HepG2 (cell line): Measurements from ENCODE around the gene FSCN2. TPM values are rescaled to one million over a fixed set of nuclear protein-coding genes. Genes with fewer than 3 reads are reported as not detected.

ENCODE experiments used
- ATAC-seq: fragments of 200-7000 bp; cut with Tn5 transposase; 3 replicates; pipeline ENCODE4 v1.9.1; 2020; ENCODE audit warnings: mild to moderate bottlenecking, moderate library complexity
- BruUV-seq: library from RNA; stranded (reverse); fragments of 400-500 nt; replicated peaks from 2 replicates; lab custom pipeline; 2021; lab: Mats Ljungman, UMichigan
- CTCF ChIA-PET: fragments of 300-600 bp; formaldehyde crosslinking; extraction: SDS; loops from one replicate; lab custom pipeline; 2021; ENCODE audit warnings: low total read pairs, inconsistent platforms, low intra/inter-chr PET ratio; lab: Yijun Ruan, JAX
- POLR2A ChIA-PET: fragments of 350-600 bp; sonication (Branson Sonifier 250); formaldehyde crosslinking; loops from one replicate; lab custom pipeline; 2020; ENCODE audit warnings: antibody characterized with exemption, inconsistent platforms; lab: Yijun Ruan, JAX
- DNase-seq: peaks from one replicate; pipeline ENCODE4 v3.0.0-alpha.2; 2015; ENCODE audit warnings: low spot score
- FAIRE-seq: peaks from 3 replicates; lab custom pipeline; 2011; peaks lifted over from hg19 to GRCh38; lab: Jason Lieb, UNC
- H2AFZ ChIP-seq: one replicate; pipeline ENCODE4 v1.6.1; 2011; ENCODE audit warnings: low read length, inconsistent platforms
- H3K27ac ChIP-seq: fragments of 300-600 bp; 3 replicates; pipeline ENCODE4 v1.8.0; 2011; ENCODE audit warnings: mixed run types, mild to moderate bottlenecking, mixed read lengths, low read length, inconsistent platforms; ENCODE audit not compliant: insufficient read depth; ENCODE audit errors: extremely low read length
- H3K27me3 ChIP-seq, 2 experiments: fragments of 200-600 bp in 1 of 2; 2 replicates in 1 of 2; 3 replicates in 1 of 2; pipeline versions ENCODE4 v1.6.0 to v1.8.0; 2011; ENCODE audit warnings: low read length in 2 of 2, mild to moderate bottlenecking in 2 of 2, moderate library complexity in 2 of 2, inconsistent platforms in 1 of 2; ENCODE audit not compliant: insufficient read depth in 2 of 2, control insufficient read depth in 1 of 2
- H3K36me3 ChIP-seq, 2 experiments: fragments of 200-600 bp in 1 of 2; replicated peaks in 1 of 2; 2 replicates in 1 of 2; 3 replicates in 1 of 2; pipeline versions ENCODE4 v1.5.1 to v1.8.0; 2011; ENCODE audit warnings: low read length in 2 of 2, inconsistent platforms in 1 of 2; ENCODE audit not compliant: insufficient read depth in 2 of 2, control insufficient read depth in 1 of 2
- H3K4me1 ChIP-seq: 2 replicates; pipeline ENCODE4 v1.5.1; 2012; ENCODE audit warnings: low read length, inconsistent platforms; ENCODE audit not compliant: insufficient read depth
- H3K4me2 ChIP-seq: 2 replicates; pipeline ENCODE4 v1.6.0; 2011; ENCODE audit warnings: low read depth, low read length, inconsistent platforms
- H3K4me3 ChIP-seq, 3 experiments: fragments of 200-600 bp in 1 of 3; sonication (generic), shearing (Covaris generic) in 1 of 3; replicated peaks in 1 of 3; 2 replicates each; pipeline ENCODE4 v1.5.1; 2011 to 2016; ENCODE audit warnings: low read length in 3 of 3, inconsistent platforms in 2 of 3, low read depth in 2 of 3, mild to moderate bottlenecking in 2 of 3, control low read depth in 1 of 3, mixed read lengths in 1 of 3; ENCODE audit not compliant: insufficient read depth in 1 of 3
- H3K79me2 ChIP-seq: one replicate; pipeline ENCODE4 v1.6.1; 2011; ENCODE audit warnings: low read length, inconsistent platforms; ENCODE audit not compliant: insufficient read depth
- H3K9ac ChIP-seq: 2 replicates; pipeline ENCODE4 v1.6.0; 2011; ENCODE audit warnings: mild to moderate bottlenecking, low read depth, low read length, inconsistent platforms; ENCODE audit not compliant: insufficient read depth
- H3K9me3 ChIP-seq: 2 replicates; pipeline ENCODE4 v1.5.1; 2012; ENCODE audit warnings: mild to moderate bottlenecking, low read length
- H4K20me1 ChIP-seq: 2 replicates; pipeline ENCODE4 v1.6.0; 2011; ENCODE audit warnings: inconsistent platforms, mild to moderate bottlenecking, low read length, moderate library complexity; ENCODE audit not compliant: insufficient read depth
- CERS6 ChIP-seq: sonication (generic); formaldehyde crosslinking; IDR thresholded peaks from 2 replicates; pipeline ENCODE4 v1.5.0; 2020; ENCODE audit warnings: missing genetic modification reagents
- MAFK ChIP-seq, 2 experiments: IDR thresholded peaks in 1 of 2; conservative IDR thresholded peaks in 1 of 2; 2 replicates each; pipeline ENCODE4 v1.6.1; 2011; ENCODE audit warnings: improper control_type of control experiment in 2 of 2, low read length in 2 of 2
- MED13 ChIP-seq: sonication (generic); formaldehyde crosslinking; IDR thresholded peaks from 2 replicates; pipeline ENCODE4 v1.5.0; 2020; ENCODE audit warnings: missing genetic modification reagents
- RAD21 ChIP-seq: fragments of 450-650 bp; formaldehyde crosslinking; IDR thresholded peaks from 2 replicates; pipeline ENCODE4 v1.5.0; 2020; ENCODE audit warnings: mild to moderate bottlenecking
- ZSCAN31 ChIP-seq: sonication (generic); formaldehyde crosslinking; IDR thresholded peaks from 2 replicates; pipeline ENCODE4 v1.5.0; 2020; ENCODE audit warnings: low read depth, mild to moderate bottlenecking, missing genetic modification reagents
- WGBS: methylation state at CpG from one replicate; pipeline ENCODE4 v1.1.6; 2017; ENCODE audit warnings: low lambda C conversion rate; 5-methylcytosine and 5-hydroxymethylcytosine counted together
- in situ Hi-C: cut with HindIII; loops from 2 replicates; pipeline ENCODE4 v1.10.0; 2017; ENCODE audit warnings: low pct_unique_long_range_greater_than_20kb; ENCODE audit not compliant: extremely low pct_ligation_motif_present
- intact Hi-C: fragments of 100-400 bp; cut with micrococcal nuclease; formaldehyde crosslinking; loops from one replicate; pipeline ENCODE4 v1.10.0; 2022; ENCODE audit not compliant: unreplicated experiment
- polyA plus RNA-seq, 8 experiments: library from polyadenylated mRNA; depleted of rRNA in 3 of 8; stranded (reverse) in 7 of 8; unstranded in 1 of 8; fragments of >200 nt; fragmentation: Illumina TruSeq in 4 of 8; extraction: Trizol in 4 of 8; gene quantifications; 2 replicates each; pipeline versions ENCODE4 v1.2.1 to v1.2.3, GENCODE V29; 2011 to 2016; ENCODE audit warnings: low read depth in 4 of 8, missing spikeins in 1 of 8, mixed read lengths in 1 of 8; ENCODE audit not compliant: insufficient read depth in 1 of 8
- total RNA-seq, 5 experiments: library from RNA; depleted of rRNA; stranded (reverse); fragments of >200 nt; fragmentation: Illumina TruSeq; extraction: Trizol; gene quantifications; 2 replicates each; pipeline ENCODE4 v1.2.3, GENCODE V29; 2016; ENCODE audit warnings: low read depth in 1 of 5

Gene FSCN2
- total and polyA plus RNA-seq, 2 of the 13 experiments (the other 11 are each of a cell fraction or from before 2014, with no cell fraction given) = 0.09 TPM; not detected in 1

DNA sequence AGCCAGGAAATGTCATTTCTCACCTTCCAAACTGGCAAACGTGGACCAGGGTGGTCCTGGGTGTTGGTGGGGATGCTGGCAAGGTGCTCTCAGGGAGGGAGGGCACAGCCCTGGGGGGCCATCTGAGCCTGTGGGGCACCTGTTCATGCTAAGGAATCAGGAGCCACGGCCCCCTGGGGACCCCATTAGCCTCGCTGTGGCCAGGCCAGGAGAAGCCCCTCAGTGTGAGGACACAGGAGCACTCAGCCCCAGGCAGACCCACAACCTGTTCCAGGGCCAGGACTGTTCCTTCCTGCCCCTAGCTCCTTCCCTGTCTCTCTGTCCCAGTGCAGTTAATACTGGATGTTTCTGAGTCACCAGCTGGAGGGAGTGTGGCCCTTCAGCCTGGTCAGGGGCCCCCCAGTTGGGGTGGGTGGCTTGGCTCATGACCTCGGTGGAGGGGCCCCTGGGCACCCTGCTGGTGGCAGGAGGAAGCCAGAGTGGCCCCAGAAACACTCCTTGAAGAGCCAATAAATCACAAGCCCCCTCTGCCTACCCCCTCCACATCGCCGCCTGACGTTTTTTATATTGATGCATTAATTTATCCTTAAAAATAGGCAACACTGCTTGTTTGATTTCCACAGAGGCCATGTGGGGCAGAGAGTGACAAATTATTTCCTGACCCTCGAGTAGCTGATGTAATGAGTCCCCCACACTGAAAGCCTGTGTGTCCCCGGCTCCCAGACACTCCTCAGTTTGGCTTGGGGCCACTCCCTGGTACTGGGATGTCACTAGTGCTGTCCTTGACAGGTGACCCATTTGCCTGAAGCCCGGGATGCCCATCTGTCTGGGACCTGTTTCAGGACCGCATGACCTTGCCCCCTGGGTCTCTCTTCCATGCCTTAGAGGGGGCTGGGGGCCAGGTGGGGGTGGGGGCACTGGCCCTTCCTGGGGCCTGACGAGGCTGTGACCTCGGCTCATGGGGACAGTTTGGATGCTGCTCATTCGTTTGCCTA is 37.9 kb upstream of the FSCN2 start:
- Histone ChIP-seq H3K9me3 (no peaks in the 10 kb centered on the region), H3K4me3 (no peak overlapping the region), H3K79me2 (no peaks in the 10 kb centered on the region), H3K4me1 (peaks cover 72% of the 10 kb centered on the region), H3K36me3 (no peaks in the 10 kb centered on the region), H3K4me2 (no peak overlapping the region), H4K20me1 (no peaks in the 10 kb centered on the region), H2AFZ (no peak overlapping the region), H3K27me3 (peaks cover 1 to 29% of the 10 kb centered on the region in 2 experiments), H3K27ac (no peak overlapping the region), H3K9ac (no peak overlapping the region)
- in situ Hi-C loops = no loop called here
- CTCF ChIA-PET = no interaction called here
- intact Hi-C loops = no loop called here
- TF ChIP-seq ZSCAN31 (CRISPR knock-in tag) (no peak), RAD21 (CRISPR knock-in tag) (no peak), MED13 (CRISPR knock-in tag) (no peak), CERS6 (CRISPR knock-in tag) (no peak), MAFK (conservative IDR thresholded peaks at IDR 0.05 in 1 of 2, IDR thresholded peaks at IDR 0.05 in 1 of 2; ENCODE audit: low read length in 2 of 2) (no peak)
- no TSS peak for BruUV-seq
- POLR2A ChIA-PET = interaction anchor here (0.7 to 1.6 kb wide), 3 partner anchors 20 to 95 kb away, joined by 3 to 5 read pairs (median 3); partner anchors contain the start of gene BAHCC1
- ATAC-seq (no peak), DNase-seq (no peak), FAIRE-seq (no peak)
- WGBS = 34% methylated on average over 13 of the region's 14 CpGs
